Measurements from ENCODE around the gene COL27A1.

The COL27A1 gene

DNA sequence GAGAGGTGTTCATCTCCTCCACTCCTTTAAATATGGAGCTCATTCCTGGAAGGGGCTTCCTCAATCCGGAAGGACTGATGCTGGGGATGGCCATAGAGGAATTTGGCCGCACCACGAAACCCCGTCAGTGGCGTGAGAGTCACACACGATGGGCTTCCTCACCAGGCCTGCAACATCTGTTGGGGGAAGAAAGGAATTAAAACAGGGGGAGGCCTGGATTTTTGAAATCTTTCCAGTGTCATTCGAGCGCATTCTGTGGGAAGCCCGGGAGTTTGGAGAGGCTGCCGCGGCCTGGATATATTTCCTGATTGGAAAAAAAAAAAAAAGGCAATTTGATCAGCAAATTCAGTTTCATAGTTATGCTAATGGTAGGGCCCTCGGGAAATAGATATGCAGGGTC is 91.2 kb downstream of the COL27A1 start:
- DNase-seq (ENCODE audit: low read depth in 2 of 2), result no peak

DNA sequence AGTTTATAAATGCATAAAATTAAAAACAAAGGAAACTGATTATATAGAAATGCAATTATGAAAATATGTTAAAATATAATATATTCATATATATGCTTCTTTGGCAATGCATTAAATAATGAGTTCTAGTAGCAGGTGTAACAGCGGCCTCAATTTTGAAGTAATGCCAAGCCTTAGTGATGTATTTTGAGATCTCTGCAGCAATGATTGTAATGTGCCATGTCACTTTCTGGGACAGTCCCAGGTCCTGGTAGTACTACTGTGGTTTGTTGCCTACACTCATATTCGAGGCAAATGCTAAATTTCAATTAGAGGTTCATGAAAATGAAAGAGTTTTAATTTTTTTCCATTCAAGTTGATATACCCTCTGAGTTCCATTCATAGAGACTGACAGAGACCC is 91.7 kb downstream of the COL27A1 start:
- no peak for DNase-seq (ENCODE audit: low read depth in 2 of 2)

DNA sequence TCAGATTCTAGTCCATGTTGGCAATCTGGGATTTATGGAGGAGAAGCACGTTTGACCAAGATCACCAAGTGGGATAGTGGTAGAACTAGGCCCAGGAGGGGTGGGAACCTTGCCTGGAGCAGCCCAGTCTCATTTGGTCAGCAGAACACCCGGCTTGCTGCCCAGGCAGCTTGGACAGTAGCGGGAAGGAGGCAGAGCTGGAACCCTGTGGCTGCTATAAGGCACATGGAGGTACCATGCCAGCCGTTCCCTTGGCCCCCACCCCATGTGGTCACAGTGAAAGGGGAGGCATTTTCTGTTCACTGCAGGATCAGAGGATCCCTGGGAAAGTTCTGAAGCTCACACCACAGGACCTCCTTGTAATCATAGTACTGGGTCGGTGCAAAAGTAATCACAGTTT is 92.2 kb downstream of the COL27A1 start:
- DNase-seq (ENCODE audit: low read depth in 2 of 2), result no peak

DNA sequence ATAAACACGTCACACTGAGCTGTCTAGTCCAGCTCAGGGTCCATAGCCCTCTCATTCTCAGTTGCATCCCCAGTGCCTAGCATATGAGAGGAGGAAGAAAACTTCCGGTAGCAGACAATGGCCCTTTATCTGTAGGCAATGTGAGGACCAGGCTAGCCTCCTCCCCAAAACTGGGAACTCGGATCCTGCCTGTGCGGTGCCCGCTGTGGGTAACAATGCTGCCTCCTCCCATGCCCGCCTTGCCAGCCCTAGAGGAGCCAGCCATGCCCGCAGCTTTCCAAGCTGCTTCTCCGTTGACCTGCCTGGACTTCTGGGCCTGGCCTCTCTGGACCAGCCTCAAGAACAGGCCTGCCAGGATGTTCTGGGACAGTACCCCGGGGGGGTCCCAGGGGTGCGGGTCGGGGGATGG is 93.0 kb downstream of the COL27A1 start:
- DNase-seq (ENCODE audit: low read depth in 2 of 2), result no peak

DNA sequence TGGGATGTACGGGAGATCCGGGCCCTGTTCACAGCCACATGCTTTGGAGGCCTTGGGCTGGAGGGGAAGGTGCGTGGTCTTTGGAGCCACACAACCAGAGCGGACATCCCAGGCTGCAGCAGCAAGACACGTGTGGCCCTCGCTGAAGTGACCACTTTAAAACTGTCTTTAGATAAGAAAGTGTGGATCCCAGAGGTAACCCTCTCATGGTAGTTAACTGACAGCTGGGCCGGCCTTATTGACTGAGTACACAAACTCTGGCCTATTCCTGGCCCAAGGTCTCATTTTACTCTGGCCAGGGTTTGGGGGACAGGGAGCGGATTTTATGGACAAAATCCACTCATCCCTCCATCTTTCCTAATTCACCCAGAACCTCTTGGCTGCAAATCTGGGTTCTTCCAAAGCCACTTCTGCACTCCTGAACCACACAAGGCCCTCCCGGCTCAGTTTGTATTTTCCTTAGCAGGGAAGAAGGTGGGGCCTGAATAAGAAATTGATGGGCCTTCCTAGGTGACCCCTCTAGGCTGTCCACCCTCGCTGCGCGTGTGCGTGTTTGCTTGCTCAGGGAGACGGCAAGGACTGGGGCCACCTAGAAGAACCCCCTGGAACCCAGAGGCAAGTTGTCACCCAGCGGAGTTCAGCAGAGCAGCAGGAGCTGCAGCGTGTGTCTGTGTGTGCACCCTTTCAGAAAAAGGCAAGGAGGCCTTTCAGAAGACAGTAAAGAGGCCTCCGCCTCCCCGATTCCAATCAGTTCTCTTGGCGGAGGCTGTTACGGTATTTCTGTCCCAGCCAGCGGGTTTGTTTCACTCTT is 94.3 kb downstream of the COL27A1 start:
- no peak for DNase-seq (ENCODE audit: low read depth in 2 of 2)

DNA sequence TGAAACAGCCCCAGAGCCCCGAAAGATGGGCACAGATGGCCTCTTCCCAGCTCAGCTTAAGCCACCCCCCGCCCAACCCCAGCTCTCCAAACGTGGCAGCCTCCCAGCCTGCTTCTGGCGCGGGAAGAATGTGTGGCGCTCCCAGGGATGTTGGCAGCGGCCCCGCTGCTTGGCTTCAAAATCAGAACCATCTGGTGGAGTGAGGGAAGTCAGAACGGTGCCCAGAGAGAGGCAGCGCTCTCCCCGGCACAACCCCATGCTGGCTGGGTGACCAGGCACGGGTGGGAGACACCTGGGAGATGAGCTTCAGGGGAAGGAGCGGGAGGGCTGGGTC is 94.9 kb downstream of the COL27A1 start:
- no peak for DNase-seq (ENCODE audit: low read depth in 2 of 2)

DNA sequence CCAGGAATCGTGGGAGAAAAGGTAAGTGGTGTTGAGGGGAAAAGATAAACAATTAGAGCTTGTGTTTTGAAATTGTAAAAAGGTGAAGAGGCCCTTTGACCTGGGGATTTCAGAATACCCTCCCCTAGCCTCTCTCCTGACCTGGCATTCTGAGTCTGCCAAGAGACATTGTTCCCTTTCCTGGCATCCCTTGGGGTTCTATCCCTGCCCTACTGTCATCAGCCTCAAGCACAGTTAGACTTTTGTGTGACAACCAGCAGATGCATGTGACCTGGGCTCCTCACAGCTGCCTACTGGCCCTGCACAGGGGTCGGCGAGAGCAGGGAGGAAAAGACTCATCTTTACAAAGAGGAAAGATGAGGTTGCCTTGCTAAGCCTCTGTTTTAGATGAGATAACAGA is 95.3 kb downstream of the COL27A1 start:
- no peak for DNase-seq (ENCODE audit: low read depth in 2 of 2)

DNA sequence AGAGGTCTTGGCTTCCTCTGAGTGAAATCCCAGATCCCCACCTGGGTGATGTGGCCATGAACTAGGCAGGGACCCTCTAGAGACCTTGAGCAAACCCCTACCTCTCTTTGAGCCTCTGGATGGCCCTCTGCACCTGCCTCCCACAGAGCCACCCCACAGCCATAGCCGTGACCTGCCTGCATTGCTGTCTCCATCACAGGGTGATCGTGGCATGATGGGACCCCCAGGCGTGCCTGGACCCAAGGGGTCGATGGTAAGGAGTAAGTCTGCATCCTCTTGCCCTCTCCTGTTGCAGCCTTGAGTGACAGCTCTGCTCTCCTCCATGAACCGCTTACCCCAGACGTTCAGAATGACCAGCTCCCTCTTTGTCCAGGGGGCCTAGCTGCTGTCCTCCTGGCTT is 97.1 kb downstream of the COL27A1 start:
- no peak for DNase-seq (ENCODE audit: low read depth in 2 of 2)

DNA sequence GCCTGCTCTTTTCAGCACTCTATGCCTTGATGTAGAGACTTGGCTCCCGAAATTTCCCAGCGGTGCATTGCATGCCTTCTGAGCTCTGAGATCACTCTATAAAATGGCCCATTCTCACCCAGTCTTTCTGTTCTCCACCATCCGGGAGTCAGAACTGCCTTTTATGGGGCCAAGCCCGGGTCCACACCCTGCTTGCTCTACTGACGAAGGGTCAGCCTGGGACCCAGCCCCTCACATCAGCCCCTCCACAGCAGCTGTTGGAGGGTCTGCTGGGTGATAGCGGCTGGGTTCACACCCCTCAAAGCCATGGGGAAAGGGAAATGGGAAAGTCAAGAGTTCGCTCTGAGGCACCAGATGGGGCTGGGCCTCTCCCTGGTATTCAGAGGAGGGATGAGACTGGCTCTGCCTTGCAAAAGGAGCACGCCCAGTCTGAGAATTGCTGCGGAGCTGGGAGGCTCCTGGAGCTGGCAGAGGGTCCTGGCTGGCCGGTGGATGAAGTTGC is 101.5 kb downstream of the COL27A1 start:
- no peak for DNase-seq (ENCODE audit: low read depth in 2 of 2)

DNA sequence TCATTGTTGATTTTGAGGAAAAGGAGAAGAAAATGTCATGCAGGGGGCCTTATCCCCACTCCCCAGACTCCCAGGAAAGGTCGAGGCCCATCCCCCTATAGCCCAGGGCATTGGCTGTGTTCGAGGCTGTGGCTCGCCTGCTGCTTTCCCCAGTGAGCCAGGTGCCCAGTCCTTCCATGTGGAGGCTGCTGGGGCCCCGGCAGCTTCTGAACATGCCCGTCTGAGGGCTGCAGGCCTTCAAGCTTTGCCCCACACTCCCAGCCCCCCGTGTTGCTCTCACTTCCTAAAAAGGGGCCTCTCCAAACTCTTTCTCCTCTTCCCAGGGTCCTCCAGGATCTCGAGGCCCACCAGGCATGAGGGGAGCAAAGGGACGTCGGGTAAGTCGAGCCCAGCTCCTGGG is 102.9 kb downstream of the COL27A1 start:
- no peak for DNase-seq (ENCODE audit: low read depth in 2 of 2)

DNA sequence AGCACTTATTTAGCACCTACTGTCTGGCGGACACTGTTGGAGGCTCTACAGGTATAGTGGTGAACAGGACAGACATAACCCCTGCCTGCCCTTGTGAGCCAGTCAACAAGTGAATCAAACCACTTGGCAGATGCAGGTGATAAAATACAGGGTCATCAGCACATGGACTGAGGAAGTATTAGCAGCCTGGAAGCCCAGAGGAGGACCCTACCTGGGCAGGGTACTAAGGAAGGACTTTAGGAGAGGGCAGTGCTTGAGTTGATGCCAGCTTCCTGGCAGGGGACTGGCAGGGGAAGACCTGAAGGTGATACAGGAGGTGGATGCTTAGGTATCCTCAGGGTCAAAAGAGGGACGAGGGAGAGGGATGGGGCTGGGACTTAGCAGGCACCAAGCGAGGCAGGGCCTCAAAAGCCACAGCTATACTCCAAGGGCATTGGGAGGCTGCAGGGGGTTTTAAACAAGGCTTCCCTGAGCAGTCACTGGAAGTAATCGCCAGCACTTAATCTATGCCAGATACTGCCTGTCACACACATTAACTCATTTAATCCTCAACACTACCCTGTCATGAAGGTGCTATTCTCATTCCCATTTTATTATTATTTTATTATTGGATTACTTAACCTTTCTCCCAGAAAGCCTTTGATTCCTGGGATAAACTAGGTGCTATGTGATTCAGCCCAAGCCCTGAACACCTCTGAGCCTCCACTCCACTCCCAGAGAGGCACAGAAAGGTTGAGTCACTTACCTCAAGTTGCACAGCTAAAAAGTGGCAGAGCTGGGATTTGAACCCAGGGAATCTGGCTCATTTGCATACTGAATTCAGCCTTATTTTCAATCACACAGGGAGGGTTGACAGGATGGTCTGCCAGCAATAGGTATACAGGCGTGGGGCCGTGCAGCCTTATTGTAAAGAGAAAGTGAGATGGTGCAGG is 103.8 kb downstream of the COL27A1 start:
- DNase-seq (ENCODE audit: low read depth in 2 of 2), result no peak

DNA sequence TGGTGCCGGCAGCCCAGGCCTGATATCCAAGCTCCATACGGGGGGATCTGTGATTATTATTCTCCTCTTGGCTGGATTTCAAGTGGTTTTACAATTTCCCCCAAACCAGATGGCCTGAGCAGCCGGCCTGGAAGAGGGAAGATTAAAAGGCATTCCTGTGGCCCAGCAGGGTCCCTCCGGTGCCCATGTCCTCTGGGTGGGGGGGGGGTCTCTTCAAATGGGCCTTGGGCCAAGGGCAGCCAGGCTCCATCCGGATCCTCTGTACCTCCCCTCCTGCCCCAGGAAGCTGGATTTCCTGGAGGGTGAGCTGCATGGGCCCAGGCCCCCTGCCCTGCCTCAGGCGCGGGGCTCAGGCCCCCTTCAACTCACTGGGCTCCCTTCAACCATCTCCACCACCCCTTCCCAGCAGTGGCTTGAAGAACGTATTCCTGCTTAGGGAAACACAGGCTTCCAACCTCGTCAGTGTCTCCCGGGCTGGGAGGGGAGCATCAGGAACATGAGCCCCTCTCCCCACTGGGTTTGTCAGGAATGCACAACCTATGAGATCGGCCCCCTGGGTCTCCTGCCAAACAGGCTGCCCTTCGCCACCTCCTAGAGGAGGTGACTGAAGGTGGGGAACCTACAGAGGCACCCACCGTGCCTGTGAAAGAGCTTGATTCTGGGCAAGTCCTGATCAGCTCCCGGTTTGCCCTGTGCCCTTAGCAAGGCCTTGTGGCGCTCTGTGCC is 104.6 kb downstream of the COL27A1 start:
- no peak for DNase-seq (ENCODE audit: low read depth in 2 of 2)

DNA sequence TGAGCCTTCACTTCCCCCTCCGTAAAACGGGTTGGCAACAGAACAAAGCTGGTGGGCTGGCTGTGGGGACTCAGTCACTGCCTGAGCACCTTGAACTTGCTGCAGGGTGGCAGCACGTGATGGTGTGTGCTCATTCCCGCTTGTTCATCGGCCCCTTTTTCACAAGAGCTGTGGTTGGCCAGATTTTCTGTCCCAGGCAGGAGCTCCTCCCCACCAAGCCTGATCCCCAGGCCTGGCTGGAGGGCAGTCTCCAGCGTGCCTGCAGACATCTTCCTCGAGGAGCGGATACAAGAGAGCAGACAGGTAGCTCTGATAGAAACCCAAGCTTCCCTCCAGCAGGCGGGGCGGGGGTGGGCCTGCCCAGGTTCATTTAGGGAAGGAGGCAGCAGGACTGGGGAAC is 105.7 kb downstream of the COL27A1 start:
- DNase-seq (ENCODE audit: low read depth in 2 of 2), result no peak

DNA sequence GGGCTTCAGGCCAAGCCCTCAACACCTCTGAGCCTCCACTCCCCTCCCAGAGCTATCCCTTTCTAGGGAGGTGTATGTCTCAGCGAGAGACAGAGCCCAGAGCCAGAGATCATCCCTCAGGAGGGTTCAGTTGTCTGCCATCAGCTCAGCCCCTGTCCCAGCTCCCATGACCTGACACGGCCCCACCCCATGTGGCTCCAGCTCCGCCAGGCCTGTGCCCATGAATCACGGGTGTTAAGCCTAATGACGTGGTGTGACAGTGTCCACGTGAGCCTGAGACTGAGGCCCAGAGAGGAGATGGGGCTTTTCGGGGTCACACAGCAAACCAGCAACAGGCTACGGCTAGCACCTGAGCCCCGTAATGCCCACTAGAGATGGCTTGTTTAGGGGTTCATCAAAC is 106.7 kb downstream of the COL27A1 start:
- DNase-seq (ENCODE audit: low read depth in 2 of 2), result no peak

DNA sequence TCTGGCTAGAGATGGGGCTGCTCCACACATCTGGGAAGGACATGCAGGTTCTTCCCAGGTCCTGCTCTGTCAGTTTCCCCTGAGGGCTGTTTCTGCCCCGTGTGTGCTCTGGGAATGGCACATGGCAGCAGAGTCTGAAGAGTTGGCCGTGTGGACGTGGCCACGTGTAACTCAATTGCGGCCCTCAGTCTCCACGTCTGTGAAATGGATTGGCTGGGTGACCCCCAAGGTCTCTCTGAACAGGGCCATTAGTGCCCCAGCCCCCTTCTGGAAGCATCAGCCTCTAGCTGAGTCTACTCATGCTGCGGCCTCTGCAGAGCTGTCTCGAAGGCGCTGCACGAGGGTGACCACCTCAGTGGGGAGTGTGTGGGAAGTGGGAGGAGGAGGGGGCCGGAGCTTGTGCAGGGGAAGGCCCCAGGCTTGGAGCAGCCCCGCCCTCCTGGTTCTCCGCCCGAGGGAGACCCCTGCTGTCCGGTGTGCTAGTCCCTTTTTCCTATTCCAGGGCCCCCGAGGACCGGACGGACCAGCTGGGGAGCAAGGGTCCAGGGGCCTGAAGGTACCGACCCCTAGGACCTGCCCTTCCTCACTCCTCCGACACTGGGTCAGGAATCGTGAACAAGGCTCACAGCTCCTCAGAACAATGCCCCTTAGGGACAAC is 108.6 kb downstream of the COL27A1 start:
- no peak for DNase-seq (ENCODE audit: low read depth in 2 of 2)

DNA sequence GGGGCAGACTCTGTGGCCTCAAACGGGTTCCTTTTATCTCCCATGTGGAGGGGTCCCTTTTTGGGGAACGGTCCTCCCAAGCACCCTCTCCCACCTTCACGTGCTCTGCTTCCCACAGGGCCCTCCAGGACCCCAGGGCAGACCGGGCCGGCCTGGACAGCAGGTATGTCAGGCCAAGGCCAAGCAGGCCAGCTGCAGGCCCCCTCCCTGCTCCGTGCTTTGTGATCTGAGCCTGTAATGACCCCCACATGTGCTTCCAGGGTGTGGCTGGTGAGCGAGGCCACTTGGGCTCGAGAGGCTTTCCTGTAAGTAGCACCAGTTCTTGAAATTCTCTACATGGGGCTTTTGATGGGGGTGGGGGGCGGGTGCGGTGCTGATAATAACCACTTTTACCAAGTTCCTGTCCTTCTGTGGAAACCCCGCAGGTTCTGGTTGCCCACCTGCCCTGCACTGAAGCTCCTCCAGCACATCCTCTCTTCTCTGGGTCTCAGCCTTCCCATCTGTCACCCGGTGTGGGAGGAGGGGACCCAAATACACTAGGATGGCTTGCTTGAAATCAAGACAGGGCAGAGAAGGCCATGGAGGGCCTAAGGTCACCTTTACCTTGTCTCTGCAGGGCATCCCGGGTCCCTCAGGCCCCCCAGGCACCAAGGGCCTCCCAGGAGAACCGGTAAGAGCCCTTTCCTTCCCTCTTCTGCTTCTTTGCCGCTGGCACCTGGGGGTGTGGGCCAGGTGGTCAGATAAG is 109.6 kb downstream of the COL27A1 start:
- DNase-seq (ENCODE audit: low read depth in 2 of 2), result no peak

DNA sequence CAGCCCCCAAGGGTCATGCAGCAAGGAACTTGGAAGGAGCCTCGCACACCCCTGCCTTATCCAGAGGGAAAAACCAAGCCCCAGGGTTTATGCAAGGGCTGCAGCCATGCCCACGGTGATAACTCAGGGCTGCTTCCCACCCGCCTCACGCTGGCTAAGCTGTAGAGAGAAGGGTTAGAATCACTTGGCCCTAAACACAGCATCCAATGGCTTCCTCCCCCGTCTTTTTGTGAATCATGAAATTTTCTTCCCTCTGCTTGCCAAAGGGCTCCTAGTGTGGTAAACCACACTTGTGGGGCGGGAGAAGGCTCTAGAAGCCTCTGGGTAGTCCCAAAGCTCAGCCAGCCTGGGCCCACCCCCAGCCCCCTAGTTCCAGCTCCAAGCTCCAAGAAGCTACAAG is 111.6 kb downstream of the COL27A1 start:
- DNase-seq (ENCODE audit: low read depth in 2 of 2), result no peak

DNA sequence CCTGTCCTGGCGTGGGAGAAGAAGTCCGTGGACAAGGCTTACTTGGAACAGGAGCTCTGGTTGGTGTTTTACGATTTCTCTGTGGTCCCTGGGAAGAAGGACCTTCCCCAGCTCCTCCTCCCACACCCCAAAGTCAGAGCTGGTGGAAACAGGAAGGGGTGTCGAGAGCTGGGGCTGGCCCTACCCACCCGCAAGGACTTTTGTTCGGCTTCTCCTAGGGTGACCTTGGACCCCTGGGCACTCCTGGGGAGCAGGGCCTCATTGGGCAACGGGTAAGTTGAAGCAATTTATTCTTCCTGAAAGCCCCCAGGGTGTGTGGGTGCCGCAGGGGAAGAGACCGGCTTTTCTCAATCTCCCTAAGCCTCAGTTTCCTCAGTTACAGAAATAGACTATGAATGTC is 113.7 kb downstream of the COL27A1 start:
- DNase-seq (ENCODE audit: low read depth in 2 of 2), result no peak

DNA sequence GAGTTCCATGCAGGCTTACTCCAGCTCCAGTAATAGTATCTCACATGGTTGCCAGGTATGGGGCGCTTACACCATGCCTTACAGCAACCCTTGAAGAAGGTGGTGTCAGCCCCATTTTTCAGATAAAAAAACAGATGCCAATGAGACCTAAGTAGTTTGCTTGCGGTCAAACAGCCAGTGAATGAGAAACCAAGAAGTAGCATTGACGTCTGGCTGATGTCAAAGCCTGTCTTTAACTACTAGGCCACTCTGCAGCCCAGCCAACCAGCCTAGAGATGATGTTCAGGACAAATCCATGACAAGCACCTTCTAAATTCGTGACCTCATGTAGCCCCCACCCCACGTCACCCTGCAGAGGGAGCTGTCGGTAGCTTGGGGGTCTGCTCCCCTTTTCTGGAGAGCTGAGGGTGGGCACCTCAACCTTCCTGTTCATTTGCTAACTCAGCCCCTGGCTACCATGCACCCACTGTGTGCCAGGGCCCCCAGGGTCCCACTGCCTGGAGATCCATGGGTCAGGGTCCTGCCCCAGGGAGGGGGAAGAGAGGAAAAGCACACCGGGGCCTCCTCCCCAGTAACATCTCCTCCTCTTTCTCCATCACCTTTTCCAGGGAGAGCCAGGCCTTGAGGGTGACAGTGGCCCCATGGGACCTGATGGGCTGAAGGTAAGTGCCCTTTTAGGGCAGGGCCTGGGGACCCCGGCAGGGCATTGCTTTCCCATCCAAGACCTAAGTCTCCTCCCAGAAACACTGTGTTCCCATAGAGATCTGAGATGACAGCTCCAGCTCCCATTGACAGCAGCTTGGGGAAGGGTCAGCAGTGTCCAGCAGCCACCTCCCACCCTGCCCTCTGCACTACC is 115.0 kb downstream of the COL27A1 start:
- no peak for DNase-seq (ENCODE audit: low read depth in 2 of 2)

Measured in stimulated activated CD4-positive, alpha-beta T cell treated with anti-CD3 and anti-CD28 coated beads, Interleukin-12 subunit alpha, Interleukin-12 subunit beta, amount 100 ng/mL, for 24 hours (primary cell).